HG02973 (cell line): ENCODE results near the gene NAPA.

Source experiments
- ATAC-seq: cut with Tn5 transposase; IDR thresholded peaks from one replicate; pipeline ENCODE4 v1.9.1; 2021; ENCODE audit warnings: moderate library complexity; ENCODE audit not compliant: unreplicated experiment

Gene NAPA

DNA sequence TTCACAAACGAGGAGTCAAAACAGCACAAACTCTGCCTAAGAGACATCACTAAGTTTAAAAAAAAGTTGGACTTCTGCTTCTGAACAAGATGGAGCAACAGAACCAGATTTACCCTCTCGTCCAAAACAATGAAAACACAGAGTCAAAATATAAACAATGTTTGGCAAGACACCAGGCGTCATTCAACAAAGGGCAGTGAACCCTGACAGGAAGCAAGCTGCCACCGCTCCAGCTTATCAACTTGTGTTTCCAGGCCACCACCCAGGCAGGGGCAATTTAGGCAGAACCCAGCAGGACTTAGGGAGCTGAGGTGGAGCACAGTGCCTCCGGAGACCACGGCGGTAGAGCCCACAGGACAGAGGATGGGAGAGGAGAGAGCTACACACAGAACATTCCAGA, 8.6 kb upstream of the NAPA start:
- no peak for ATAC-seq

DNA sequence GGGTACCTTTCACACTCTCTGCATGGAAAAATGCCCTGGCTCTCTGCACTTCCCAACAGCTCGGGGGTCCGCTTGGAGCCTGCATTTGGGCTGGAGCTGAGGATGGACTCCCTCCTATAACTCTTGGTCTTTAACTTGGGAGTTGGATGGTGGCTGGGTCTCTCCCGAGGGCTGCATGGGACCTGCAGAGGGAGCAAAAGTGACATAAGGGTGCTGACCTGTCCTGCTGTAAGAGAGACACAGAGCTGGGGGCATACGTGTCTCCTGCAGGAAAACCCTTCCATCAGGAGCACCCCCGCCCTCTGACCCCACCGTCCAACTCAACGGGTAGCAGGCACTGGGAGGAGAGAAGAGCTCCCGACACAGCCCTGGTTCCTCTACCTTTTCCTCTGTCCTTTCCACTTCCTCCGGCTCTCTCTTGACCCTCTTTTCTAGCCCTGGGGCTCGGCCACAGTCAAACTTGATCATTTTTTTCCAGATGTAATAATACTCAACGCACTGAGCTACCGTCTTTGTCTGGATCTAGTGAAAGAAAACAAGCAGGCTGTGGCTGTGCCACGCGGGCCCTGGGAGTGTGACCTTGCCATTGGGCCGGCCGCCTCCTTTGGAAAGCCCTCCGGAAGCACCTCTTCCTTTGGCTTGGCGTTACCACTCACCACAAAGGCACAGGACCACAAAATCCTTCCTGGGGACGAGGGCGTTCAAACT, 6.8 kb upstream of the NAPA start:
- ATAC-seq: no peak

DNA sequence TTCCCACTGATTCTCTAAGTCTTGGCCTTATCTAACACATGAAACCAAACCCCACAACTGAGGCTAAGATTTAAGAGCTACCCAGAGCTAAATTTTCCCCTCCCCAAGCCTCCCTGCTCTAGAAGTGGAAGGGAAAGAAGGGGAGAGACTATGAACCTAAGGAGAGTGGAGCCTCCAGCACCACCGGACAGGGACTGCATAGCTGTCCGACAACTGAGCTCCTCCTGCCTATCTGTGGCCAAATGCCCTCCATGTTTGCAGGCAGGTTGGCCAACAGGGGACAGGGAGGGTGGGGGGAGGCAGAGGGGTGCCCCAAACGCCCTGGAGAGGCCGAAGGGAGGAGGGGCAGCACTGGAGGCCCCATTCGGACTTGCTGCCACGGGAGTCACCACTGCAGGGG, 6.0 kb upstream of the NAPA start:
- no peak for ATAC-seq

DNA sequence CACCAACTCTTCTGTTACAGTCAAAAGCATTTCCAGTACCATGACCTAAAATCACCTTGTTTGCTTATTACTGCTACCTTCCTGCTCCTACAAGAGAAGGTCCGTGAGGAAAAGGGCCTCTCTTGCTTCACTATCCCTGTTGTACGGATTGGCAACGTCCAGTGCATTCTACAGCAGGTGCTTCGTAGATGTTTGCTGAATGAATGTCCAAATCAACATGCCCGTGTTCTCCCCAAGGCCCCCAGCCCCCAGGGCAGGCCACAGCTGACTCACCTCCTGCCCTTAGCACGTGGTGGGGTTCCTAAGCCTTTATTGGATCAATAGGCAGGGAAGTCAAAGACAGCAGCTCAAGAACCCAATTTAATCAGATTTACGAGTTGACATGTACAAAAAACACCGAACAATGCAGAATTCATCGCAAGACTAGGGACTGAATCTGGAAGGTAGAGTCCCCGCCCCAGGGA, 5.5 kb upstream of the NAPA start:
- no peak for ATAC-seq

DNA sequence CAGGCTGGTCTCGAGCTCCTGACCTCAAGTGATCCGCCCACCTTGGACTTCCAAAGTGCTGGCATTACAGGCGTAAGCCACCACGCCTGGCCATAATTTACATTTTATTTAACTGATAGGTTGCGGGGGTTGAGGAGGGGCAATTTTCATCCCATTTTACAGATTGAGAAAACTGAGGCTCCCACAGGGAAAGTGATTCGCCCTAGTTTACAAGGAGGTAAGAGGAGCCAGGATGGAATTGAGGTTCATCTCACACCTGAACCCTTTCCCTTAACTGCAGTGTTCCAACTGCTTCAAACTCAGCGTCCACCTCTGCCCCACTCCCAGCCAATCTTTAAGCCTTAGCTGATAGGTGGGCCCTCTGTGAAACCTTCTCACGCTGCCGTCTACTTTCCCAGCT, 4.0 kb upstream of the NAPA start:
- no peak for ATAC-seq

DNA sequence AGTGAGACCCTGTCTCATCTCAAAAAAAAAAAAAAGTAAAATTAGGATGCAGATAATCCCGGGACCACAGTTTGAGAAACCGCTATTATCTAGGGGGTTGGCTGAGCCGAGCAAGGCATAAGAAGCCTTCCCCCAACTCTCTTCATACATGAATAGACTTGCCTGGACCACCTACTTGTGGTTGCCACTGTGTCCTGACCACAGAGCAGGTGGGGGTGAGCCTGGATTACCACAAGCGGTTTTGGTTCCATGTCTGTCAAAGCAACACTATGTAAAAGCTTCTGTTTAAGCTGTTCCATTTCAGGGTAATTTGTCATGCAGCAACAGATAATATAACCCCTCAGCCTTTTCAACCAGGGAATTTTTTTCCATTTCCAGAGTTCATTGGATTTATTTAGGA, 3.3 kb upstream of the NAPA start:
- ATAC-seq: no peak

DNA sequence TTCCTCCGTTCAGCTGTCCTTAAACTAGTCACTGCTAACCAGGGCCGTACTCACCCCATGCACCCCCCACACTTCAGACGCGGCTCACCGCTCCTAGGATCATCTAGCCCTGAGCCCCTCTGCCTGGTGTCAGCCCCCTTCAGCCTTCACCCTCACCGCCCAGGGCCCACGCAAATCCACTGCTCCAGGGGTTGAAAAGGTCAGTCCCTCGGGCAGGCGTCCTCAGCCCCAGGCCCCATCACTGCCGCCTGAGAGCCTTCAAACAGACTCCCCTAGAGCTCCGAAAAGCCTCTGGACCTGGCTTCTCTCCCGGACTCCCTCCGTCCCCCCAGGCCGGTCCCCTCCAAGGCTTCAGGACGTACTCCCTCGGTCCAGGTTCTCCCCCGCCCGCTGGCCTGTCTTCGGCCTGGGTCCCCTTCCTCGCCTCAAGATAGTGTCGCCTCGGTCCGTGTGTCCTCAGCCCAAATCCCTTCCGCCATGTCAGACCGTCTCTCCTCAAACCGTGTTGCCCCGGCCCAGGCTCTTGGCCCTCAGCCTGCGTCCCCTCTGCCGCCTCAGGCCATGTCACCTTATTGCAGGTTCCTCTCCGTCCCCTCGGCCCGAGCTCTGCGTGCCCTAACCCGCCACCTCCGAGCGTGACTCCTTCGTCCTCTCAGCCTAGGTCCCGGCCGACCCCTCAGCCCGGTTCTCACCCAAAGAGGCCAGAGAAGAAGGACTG, 553 bp downstream of the NAPA start:
- peak; percentile 2 for ATAC-seq

- no peak for ATAC-seq
Measured at GRCh38 chr19:47512948-47513319, 1.9 kb downstream of the NAPA start.

- no peak for ATAC-seq
Measured at GRCh38 chr19:47512183-47512947, 2.5 kb downstream of the NAPA start.

DNA sequence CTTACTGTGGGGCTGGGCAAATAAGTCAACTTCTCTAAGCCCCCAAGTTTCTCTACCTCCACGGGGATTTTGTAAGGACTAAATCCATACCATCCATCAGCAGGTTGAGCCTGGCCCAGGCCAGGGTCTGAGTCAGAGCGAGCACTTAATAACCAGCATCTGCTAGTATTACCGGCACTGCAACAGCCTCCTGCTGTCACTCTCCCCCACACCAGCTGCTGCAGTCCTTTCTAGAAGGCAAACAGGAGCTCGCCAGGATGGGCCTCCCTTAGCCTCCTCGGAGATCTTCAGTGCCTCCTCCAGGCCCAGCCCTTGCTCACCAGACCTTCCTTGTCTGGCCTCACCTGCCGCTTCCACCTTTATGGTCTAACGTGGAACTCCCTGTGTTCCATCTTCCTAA, 3.2 kb downstream of the NAPA start:
- no peak for ATAC-seq

DNA sequence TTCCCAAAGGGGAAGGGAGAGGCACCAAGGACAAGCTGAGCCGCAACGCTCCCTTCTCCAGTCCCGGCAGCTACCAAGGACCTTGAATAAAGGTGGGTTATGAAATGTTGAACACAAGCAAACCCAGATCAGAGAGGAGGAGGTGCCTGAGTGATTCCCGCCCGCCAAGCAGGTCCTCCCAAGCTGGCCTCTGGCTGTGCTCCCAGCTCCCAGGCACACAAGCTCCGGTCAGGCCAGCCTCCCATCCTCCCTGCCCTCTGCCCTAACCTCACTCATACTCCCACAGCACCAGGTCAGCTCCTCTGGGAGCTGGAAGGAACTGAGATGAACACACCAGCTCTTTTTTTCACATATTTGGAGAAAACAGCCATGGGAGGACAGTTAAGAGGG, 3.7 kb downstream of the NAPA start:
- no peak for ATAC-seq

DNA sequence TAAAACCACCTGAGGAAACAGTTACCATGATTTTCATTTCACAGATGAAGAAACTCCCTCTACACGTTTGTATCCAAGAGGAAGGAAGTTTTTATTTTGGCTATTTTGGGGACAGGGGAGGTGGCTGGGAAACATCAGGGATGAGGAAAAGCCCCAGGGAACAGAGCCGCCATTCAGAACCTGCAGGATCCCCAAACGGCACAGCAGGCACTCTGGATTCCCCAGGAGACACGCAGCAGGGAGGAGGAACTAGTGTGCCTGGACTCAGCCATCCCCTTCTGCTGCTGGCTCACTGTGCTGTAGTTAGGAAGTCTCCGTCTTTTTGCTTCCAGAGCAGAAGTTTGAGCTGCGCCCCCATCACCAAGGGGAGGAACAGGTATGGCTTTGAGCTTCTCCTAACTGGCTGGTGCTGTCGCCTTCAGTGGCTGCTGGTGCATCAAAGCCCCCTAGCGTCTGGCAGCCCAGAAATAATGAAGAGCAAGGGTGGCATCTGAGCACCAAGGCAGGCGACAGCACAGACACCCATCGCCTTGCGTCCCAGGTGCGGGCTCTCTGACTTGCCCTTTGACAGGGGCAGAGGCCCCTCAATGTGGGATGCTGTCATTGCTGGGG, 4.2 kb downstream of the NAPA start:
- no peak for ATAC-seq

DNA sequence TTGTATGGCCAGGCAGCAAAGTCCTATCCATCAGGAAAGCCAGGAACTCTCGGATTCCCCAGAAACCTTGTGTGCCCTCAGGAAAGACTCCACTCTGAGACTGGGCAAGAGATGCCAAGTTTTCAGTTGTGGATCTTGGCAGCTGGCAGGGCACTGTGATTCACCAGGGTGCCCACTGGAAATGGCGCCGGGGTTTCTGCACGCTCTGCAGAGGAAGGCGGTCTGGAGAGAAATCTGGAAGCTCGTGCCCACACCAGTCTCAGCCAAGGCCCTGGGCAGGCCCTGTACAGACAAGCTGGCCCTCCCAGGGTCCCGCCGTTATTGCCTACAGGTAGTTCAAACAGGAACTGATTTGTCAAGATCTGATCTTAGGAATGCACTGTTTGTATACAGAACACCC, 4.9 kb downstream of the NAPA start:
- no peak for ATAC-seq

- ATAC-seq: no peak
Measured at GRCh38 chr19:47509170-47509847, 5.6 kb downstream of the NAPA start.

GRCh38 chr19:47508721-47509120, 6.1 kb downstream of the NAPA start:
- no peak for ATAC-seq

DNA sequence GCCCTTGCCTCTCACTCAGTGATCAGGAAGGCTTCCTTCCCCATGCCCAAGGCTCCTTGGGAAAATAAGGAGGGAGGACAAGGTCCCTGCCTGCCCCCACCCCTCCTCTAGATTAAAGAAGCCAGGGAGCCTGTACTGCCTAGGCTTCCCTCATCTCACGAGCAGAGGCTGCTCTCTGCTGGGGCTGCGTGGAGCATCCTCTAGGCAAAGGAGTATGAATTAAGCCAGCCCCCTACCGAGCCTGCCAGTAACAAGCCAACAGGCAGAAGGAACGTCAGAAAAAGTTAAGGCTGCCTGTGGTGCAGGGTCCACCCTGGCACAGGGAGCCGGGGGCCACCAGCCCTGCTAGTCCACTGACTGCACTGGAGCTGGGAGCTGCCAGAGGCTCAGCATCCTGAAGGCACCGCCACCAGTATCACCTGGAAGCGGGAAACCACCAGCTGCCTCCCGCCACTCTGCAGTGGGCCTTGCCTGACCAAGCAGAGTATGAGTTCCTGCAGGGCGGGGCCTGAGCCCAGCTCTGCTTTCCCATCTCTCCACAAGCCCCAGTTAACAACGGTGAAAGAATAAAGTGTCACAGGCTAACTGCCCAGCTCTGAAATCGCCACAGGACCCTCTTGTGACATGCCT, 6.8 kb downstream of the NAPA start:
- ATAC-seq: no peak

DNA sequence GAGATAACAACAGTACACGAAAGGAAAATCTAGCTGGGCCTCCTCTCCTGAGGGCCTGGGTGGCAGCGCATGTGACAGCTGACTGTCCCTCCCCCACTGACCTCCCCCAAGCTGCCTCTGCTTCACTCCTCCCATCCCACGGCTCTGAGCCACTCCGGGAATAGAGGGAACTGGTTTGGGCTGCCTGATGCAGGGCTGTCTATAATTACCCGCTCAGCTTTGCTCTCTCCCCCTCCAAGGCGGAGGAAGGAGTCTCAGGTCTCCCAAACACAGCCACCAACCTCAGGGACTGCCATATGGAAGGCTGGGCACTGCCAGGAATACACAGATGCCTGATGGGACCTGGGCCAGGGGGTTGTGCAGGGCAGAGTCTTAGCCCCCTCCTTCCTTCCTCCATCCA, 7.9 kb downstream of the NAPA start:
- ATAC-seq: no peak

- ATAC-seq: no peak
Measured at GRCh38 chr19:47506459-47506858, 8.4 kb downstream of the NAPA start.

GRCh38 chr19:47505506-47505905, 9.4 kb downstream of the NAPA start:
- ATAC-seq: no peak

DNA sequence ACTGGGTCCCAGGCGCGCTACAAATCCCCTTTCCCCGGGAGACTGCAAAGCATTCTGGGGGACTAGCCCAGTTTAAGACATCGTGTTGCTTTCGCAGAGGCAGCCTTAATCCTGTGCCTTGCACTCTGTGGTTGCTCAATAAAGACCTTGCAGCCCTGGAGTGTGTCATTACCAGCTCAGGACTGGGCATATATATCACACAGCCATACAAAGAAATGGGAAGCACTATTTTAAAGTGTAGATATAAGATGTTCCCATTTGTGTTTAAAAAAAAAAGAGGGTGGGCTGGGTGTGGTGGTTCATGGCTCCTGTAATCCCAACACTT, 11.1 kb downstream of the NAPA start:
- ATAC-seq: no peak
